ENCODE data around the gene FREM1. TPM values are rescaled to one million over a fixed set of nuclear protein-coding genes. Genes with fewer than 3 reads are reported as not detected.

Gene FREM1
- total and polyA plus RNA-seq, 10 of the 15 experiments (the other 5 are each of a cell fraction or from before 2014, with no cell fraction given) = 0.01 to 0.16 (median 0.08) TPM; not detected in 7

DNA sequence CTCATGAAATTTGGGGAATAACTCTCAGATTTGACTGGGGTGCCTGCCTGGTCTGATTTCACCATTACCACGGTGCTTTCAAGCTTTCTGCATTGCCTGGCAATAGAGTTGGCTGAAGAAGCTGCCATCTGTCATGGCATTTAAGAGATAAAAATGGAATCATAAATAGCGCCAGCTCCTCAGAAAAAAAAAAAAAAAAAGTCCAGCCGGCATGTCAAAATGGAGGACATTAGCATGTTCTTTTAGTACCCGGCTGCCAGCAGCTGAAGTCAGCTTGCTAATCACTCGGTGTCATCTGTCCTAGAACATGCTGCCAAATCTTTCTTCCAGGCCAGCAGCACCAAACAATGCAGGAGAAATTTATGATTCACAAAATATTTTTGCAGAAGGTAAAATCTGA is 130.0 kb downstream of the FREM1 start:
- ChIA-PET CTCF (interaction anchor here (0.6 kb wide), 2 partner anchors 28 to 350 kb away, joined by 3 read pairs; no protein-coding TSS in a partner anchor), RAD21 (ENCODE audit: unreplicated experiment) (no interaction called here), SMC1A (ENCODE audit: uncharacterized antibody, unreplicated experiment) (interaction anchor here (1.4 kb wide), 1 partner anchor 12 kb away, joined by 3 read pairs; no protein-coding TSS in a partner anchor), POLR2A (interaction anchor here (0.6 kb wide), 1 partner anchor 899 kb away, joined by 3 read pairs; no protein-coding TSS in a partner anchor)
- no peak overlapping the region for H2AFZ ChIP-seq (ENCODE audit: control insufficient read depth, low read depth, low read length)
- no peak overlapping the region for H3K4me3 ChIP-seq
- H3K36me3 ChIP-seq (ENCODE audit: control insufficient read depth in 2 of 2, insufficient read depth in 2 of 2, low read length in 1 of 2) = no peaks in the 10 kb centered on the region
- DNase-seq (ENCODE audit: low read depth, low spot score) (no peak), FAIRE-seq (no peak), ATAC-seq (no peak)
- BruUV-seq (replicated peaks) = no TSS peak
- in situ Hi-C loops (cut with MboI) = no loop called here
- H3K27me3 ChIP-seq (replicated peaks in 1 of 2; ENCODE audit: control insufficient read depth in 2 of 2, insufficient read depth in 2 of 2, low read length in 1 of 2) = no peaks in the 10 kb centered on the region
- intact Hi-C loops (cut with micrococcal nuclease; ENCODE audit: unreplicated experiment) = no loop called here
- H3K9ac ChIP-seq (ENCODE audit: control insufficient read depth, insufficient read depth, low read length) = no peak overlapping the region
- WGBS (ENCODE audit: insufficient coverage, insufficient replicate concordance, low lambda C conversion rate, missing lambda C conversion rate) = 54% methylated on average over 4 of the region's 5 CpGs
- no peaks in the 10 kb centered on the region for H3K4me1 ChIP-seq (ENCODE audit: control insufficient read depth, insufficient read depth, low read length)
- H3K27ac ChIP-seq (ENCODE audit: control insufficient read depth, insufficient read depth) = no peak overlapping the region
- no peak overlapping the region for H3K4me2 ChIP-seq (ENCODE audit: control insufficient read depth, insufficient read depth)
- H3K79me2 ChIP-seq (ENCODE audit: control insufficient read depth, insufficient read depth, low read length) = no peaks in the 10 kb centered on the region
- no peaks in the 10 kb centered on the region for H4K20me1 ChIP-seq (ENCODE audit: control insufficient read depth, insufficient read depth)
- no peak for TF ChIP-seq EED (IDR thresholded peaks at IDR 0.05; ENCODE audit: low read depth)
- TF ChIP-seq, protein P1, sequence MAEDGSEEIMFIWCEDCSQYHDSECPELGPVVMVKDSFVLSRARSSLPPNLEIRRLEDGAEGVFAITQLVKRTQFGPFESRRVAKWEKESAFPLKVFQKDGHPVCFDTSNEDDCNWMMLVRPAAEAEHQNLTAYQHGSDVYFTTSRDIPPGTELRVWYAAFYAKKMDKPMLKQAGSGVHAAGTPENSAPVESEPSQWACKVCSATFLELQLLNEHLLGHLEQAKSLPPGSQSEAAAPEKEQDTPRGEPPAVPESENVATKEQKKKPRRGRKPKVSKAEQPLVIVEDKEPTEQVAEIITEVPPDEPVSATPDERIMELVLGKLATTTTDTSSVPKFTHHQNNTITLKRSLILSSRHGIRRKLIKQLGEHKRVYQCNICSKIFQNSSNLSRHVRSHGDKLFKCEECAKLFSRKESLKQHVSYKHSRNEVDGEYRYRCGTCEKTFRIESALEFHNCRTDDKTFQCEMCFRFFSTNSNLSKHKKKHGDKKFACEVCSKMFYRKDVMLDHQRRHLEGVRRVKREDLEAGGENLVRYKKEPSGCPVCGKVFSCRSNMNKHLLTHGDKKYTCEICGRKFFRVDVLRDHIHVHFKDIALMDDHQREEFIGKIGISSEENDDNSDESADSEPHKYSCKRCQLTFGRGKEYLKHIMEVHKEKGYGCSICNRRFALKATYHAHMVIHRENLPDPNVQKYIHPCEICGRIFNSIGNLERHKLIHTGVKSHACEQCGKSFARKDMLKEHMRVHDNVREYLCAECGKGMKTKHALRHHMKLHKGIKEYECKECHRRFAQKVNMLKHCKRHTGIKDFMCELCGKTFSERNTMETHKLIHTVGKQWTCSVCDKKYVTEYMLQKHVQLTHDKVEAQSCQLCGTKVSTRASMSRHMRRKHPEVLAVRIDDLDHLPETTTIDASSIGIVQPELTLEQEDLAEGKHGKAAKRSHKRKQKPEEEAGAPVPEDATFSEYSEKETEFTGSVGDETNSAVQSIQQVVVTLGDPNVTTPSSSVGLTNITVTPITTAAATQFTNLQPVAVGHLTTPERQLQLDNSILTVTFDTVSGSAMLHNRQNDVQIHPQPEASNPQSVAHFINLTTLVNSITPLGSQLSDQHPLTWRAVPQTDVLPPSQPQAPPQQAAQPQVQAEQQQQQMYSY (CRISPR knock-in tag; IDR thresholded peaks at IDR 0.05) = no peak
- TF ChIP-seq, protein P2, sequence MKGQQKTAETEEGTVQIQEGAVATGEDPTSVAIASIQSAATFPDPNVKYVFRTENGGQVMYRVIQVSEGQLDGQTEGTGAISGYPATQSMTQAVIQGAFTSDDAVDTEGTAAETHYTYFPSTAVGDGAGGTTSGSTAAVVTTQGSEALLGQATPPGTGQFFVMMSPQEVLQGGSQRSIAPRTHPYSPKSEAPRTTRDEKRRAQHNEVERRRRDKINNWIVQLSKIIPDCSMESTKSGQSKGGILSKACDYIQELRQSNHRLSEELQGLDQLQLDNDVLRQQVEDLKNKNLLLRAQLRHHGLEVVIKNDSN (IDR thresholded peaks at IDR 0.05; ENCODE audit: borderline replicate concordance, extremely low read length, insufficient read depth, low read depth, low read length) = no peak
- no peak for TF ChIP-seq WRNIP1 (IDR thresholded peaks at IDR 0.05; ENCODE audit: borderline replicate concordance, low read depth, low read length)
- no peak for TF ChIP-seq SREBF2 (IDR thresholded peaks at IDR 0.05; ENCODE audit: low read length)
- TF ChIP-seq SRF (IDR thresholded peaks at IDR 0.05; ENCODE audit: low read depth in 2 of 2, low read length in 2 of 2) = no peak
- no peak for TF ChIP-seq KAT2A (conservative IDR thresholded peaks at IDR 0.05; ENCODE audit: control insufficient read depth, low read depth, low read length)
- TF ChIP-seq, protein P3, sequence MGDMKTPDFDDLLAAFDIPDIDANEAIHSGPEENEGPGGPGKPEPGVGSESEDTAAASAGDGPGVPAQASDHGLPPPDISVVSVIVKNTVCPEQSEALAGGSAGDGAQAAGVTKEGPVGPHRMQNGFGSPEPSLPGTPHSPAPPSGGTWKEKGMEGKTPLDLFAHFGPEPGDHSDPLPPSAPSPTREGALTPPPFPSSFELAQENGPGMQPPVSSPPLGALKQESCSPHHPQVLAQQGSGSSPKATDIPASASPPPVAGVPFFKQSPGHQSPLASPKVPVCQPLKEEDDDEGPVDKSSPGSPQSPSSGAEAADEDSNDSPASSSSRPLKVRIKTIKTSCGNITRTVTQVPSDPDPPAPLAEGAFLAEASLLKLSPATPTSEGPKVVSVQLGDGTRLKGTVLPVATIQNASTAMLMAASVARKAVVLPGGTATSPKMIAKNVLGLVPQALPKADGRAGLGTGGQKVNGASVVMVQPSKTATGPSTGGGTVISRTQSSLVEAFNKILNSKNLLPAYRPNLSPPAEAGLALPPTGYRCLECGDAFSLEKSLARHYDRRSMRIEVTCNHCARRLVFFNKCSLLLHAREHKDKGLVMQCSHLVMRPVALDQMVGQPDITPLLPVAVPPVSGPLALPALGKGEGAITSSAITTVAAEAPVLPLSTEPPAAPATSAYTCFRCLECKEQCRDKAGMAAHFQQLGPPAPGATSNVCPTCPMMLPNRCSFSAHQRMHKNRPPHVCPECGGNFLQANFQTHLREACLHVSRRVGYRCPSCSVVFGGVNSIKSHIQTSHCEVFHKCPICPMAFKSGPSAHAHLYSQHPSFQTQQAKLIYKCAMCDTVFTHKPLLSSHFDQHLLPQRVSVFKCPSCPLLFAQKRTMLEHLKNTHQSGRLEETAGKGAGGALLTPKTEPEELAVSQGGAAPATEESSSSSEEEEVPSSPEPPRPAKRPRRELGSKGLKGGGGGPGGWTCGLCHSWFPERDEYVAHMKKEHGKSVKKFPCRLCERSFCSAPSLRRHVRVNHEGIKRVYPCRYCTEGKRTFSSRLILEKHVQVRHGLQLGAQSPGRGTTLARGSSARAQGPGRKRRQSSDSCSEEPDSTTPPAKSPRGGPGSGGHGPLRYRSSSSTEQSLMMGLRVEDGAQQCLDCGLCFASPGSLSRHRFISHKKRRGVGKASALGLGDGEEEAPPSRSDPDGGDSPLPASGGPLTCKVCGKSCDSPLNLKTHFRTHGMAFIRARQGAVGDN (IDR thresholded peaks at IDR 0.05) = no peak
- H3K9me3 ChIP-seq (replicated peaks; ENCODE audit: control insufficient read depth, insufficient read depth, low read length) = no peaks in the 10 kb centered on the region
